GM18505 (cell line): ENCODE data around the gene STARD7.
A peak's percentile ranks its signal among the peaks of the same experiment; 100 is the strongest.

Experiments
- ATAC-seq: cut with Tn5 transposase; IDR thresholded peaks from one replicate; pipeline ENCODE4 v1.9.1; 2021; ENCODE audit not compliant: unreplicated experiment
- POLR2A ChIP-seq: IDR thresholded peaks from 4 replicates; pipeline ENCODE4 v1.6.1; 2011; ENCODE audit warnings: borderline replicate concordance; ENCODE audit not compliant: insufficient read depth, insufficient read length; ENCODE audit errors: extremely low read depth

Gene STARD7

GRCh38 chr2:96197546-96198255, 10.9 kb downstream of the STARD7 start:
- TF ChIP-seq POLR2A, result no peak
- no peak for ATAC-seq

GRCh38 chr2:96195410-96196066, 13.1 kb downstream of the STARD7 start:
- no peak for TF ChIP-seq POLR2A
- ATAC-seq, result no peak

- TF ChIP-seq POLR2A, result no peak
- no peak for ATAC-seq
Measured at GRCh38 chr2:96191937-96192670, 16.5 kb downstream of the STARD7 start.

GRCh38 chr2:96188821-96189526, 19.7 kb downstream of the STARD7 start:
- TF ChIP-seq POLR2A, result no peak
- no peak for ATAC-seq

GRCh38 chr2:96186562-96186961, 22.1 kb downstream of the STARD7 start:
- no peak for TF ChIP-seq POLR2A
- no peak for ATAC-seq

GRCh38 chr2:96185516-96185915, 23.1 kb downstream of the STARD7 start:
- TF ChIP-seq POLR2A, result no peak
- ATAC-seq, result no peak

- no peak for ATAC-seq
Measured at GRCh38 chr2:96184989-96185388, 23.6 kb downstream of the STARD7 start.

GRCh38 chr2:96184188-96184587, 24.4 kb downstream of the STARD7 start:
- no peak for ATAC-seq
- TF ChIP-seq POLR2A, result peak; percentile 19

More at GRCh38 chr2:96184989-96185388, 23.6 kb downstream of the STARD7 start:
- no peak for TF ChIP-seq POLR2A

- no peak for ATAC-seq
- no peak for TF ChIP-seq POLR2A
Measured at GRCh38 chr2:96181529-96181928, 27.1 kb downstream of the STARD7 start.

- ATAC-seq, result no peak
- TF ChIP-seq POLR2A, result no peak
Measured at GRCh38 chr2:96180521-96180920, 28.1 kb downstream of the STARD7 start.

GRCh38 chr2:96180002-96180401, 28.6 kb downstream of the STARD7 start:
- no peak for ATAC-seq

GRCh38 chr2:96176661-96177060, 32.0 kb downstream of the STARD7 start:
- no peak for TF ChIP-seq POLR2A

More at GRCh38 chr2:96180002-96180401, 28.6 kb downstream of the STARD7 start:
- TF ChIP-seq POLR2A, result no peak

GRCh38 chr2:96175951-96176350, 32.7 kb downstream of the STARD7 start:
- no peak for ATAC-seq
- TF ChIP-seq POLR2A, result no peak

More at GRCh38 chr2:96176661-96177060, 32.0 kb downstream of the STARD7 start:
- ATAC-seq, result no peak

- no peak for TF ChIP-seq POLR2A
- peak; percentile 78 for ATAC-seq
Measured at GRCh38 chr2:96174251-96175144, 34.1 kb downstream of the STARD7 start.
